ENCODE results near the gene MINK1. TPM values are rescaled to one million over a fixed set of nuclear protein-coding genes. Genes with fewer than 3 reads are reported as not detected.
A peak's percentile ranks its signal among the peaks of the same experiment; 100 is the strongest.

Gene MINK1
- total and polyA plus RNA-seq, 2 donors from 2014 or later: 21.2 to 118 TPM

DNA sequence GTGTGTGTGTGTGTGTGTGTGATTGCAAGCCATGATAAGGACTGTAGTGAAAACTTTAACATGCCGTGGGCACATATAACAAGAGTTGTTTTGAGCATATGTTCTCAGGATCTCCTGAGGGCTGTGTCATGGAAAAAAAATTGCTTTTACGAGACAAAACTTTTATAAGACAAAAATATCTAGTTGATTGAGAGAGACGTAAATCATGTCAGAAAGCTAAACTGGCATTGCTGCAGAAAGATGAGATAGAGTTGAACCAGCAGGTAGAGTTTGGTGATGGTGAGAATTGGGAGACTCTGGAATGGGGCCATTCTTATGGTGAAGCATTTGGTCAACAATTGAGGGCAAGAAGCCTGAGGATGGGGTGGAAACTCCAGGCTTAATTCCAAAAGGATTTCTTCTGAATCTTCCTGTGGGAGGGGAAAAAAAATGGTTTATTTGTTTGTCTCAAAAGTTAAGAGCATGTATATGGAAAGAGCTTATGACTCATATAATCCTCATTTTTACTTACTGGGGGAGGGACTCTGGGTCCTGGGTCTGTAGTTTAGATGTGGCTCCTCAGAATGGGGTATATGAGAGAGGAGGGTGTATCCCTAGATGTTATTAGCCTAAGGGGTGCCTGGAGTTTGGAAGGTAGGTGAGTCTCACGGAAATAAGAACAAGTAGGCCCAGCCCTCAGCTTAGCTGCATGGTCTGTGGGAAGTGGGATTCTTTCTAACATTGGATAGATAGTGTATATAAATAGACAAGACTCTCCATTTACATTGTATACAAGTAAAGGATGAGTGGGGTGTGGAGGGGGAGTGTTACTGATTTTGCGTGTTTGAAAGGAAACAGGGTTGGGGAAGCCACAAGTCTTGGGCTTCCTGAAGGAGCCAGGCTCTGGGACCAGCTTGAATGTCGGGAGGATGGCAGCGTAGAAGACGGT, 7.1 kb downstream of the MINK1 start:
- intact Hi-C loops (cut with DNase I): no loop called here
- peaks cover 0 to 21% (median 7%) of the 10 kb centered on the region in 3 donors for H3K4me1 ChIP-seq (ENCODE audit: control insufficient read depth in 2 of 3, insufficient read depth in 2 of 3, low read depth in 1 of 3, low read length in 3 of 3)

DNA sequence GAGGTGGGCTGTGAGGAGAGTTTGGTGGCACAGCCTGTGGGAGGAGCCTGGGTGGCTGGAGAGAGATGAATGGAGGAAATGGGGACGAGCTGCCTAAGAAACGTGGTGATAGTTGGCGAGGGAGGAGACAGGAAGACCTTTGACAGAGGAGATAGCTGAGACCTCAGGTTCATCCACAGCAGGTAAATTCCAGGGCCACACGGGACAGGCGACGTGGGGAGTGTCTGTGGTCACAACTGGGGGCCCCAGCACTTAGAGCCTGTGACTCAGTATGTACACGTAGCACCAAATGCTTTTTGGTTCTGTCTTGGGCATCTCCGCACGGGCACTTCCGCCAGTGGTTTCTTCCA, 7.7 kb downstream of the MINK1 start:
- Histone ChIP-seq H3K27me3 (ENCODE audit: control insufficient read depth, insufficient read depth, low read length) (no peaks in the 10 kb centered on the region), H3K4me3 (ENCODE audit: low read length in 3 of 3) (no peak overlapping the region), H3K9me3 (ENCODE audit: control insufficient read depth in 2 of 3, insufficient read depth in 1 of 3, low read length in 3 of 3) (no peaks in the 10 kb centered on the region), H3K27ac (ENCODE audit: low read depth in 2 of 2, low read length in 2 of 2) (no peak overlapping the region), H3K36me3 (ENCODE audit: control insufficient read depth in 2 of 3, insufficient read depth in 3 of 3, low read length in 3 of 3) (no peaks in the 10 kb centered on the region), H3K4me1 (ENCODE audit: control insufficient read depth in 2 of 3, insufficient read depth in 2 of 3, low read depth in 1 of 3, low read length in 3 of 3) (peaks cover 0 to 18% (median 9%) of the 10 kb centered on the region in 3 donors), H3K9ac (ENCODE audit: low read length in 3 of 3) (no peak overlapping the region)
- intact Hi-C loops (cut with DNase I): no loop called here
- FAIRE-seq (no peak), DNase-seq (peak in 1 of 5 donors; percentile 43)
- TF ChIP-seq, protein P1, sequence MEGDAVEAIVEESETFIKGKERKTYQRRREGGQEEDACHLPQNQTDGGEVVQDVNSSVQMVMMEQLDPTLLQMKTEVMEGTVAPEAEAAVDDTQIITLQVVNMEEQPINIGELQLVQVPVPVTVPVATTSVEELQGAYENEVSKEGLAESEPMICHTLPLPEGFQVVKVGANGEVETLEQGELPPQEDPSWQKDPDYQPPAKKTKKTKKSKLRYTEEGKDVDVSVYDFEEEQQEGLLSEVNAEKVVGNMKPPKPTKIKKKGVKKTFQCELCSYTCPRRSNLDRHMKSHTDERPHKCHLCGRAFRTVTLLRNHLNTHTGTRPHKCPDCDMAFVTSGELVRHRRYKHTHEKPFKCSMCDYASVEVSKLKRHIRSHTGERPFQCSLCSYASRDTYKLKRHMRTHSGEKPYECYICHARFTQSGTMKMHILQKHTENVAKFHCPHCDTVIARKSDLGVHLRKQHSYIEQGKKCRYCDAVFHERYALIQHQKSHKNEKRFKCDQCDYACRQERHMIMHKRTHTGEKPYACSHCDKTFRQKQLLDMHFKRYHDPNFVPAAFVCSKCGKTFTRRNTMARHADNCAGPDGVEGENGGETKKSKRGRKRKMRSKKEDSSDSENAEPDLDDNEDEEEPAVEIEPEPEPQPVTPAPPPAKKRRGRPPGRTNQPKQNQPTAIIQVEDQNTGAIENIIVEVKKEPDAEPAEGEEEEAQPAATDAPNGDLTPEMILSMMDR (IDR thresholded peaks at IDR 0.05; ENCODE audit: borderline replicate concordance, extremely low read depth, insufficient read depth): no peak

More for the DNA sequence above, 7.1 kb downstream of the MINK1 start:
- Histone ChIP-seq H3K27me3 (ENCODE audit: control insufficient read depth, insufficient read depth, low read length) (no peaks in the 10 kb centered on the region), H3K36me3 (ENCODE audit: control insufficient read depth in 2 of 3, insufficient read depth in 3 of 3, low read length in 3 of 3) (no peaks in the 10 kb centered on the region), H3K9ac (ENCODE audit: low read length in 3 of 3) (no peak overlapping the region), H3K27ac (ENCODE audit: low read depth in 2 of 2, low read length in 2 of 2) (no peak overlapping the region), H3K9me3 (ENCODE audit: control insufficient read depth in 2 of 3, insufficient read depth in 1 of 3, low read length in 3 of 3) (no peaks in the 10 kb centered on the region), H3K4me3 (ENCODE audit: low read length in 3 of 3) (no peak overlapping the region)
- DNase-seq (no peak), FAIRE-seq (no peak)
- TF ChIP-seq, protein P1 (IDR thresholded peaks at IDR 0.05; ENCODE audit: borderline replicate concordance, extremely low read depth, insufficient read depth): no peak

- peaks cover 0 to 2% (median 0%) of the 10 kb centered on the region in 3 donors for H3K36me3 ChIP-seq (ENCODE audit: control insufficient read depth in 2 of 3, insufficient read depth in 3 of 3, low read length in 3 of 3)
- no peak overlapping the region for H3K27ac ChIP-seq (ENCODE audit: low read depth in 2 of 2, low read length in 2 of 2)
- peaks cover 0 to 22% (median 21%) of the 10 kb centered on the region in 3 donors for H3K4me1 ChIP-seq (ENCODE audit: control insufficient read depth in 2 of 3, insufficient read depth in 2 of 3, low read depth in 1 of 3, low read length in 3 of 3)
- FAIRE-seq (no peak), DNase-seq (no peak)
- H3K9me3 ChIP-seq (ENCODE audit: control insufficient read depth in 2 of 3, insufficient read depth in 1 of 3, low read length in 3 of 3): no peaks in the 10 kb centered on the region
- no peaks in the 10 kb centered on the region for H3K27me3 ChIP-seq (ENCODE audit: control insufficient read depth, insufficient read depth, low read length)
- H3K9ac ChIP-seq (ENCODE audit: low read length in 3 of 3): no peak overlapping the region
- intact Hi-C loops (cut with DNase I): no loop called here
- H3K4me3 ChIP-seq (ENCODE audit: low read length in 3 of 3): no peak overlapping the region
- TF ChIP-seq, protein P1 (IDR thresholded peaks at IDR 0.05; ENCODE audit: borderline replicate concordance, extremely low read depth, insufficient read depth): no peak
Observed at GRCh38 chr17:4842376-4842775, 9.2 kb downstream of the MINK1 start.
